Lung microvascular endothelial cell (primary cell): ENCODE measurements around the gene LRRC49. TPM values are rescaled to one million over a fixed set of nuclear protein-coding genes. Genes with fewer than 3 reads are reported as not detected.

Experiments used
- DNase-seq, 2 donors: peaks; one replicate each; pipeline versions ENCODE4 v3.0.0 to v3.0.0-alpha.2; 2010; ENCODE audit warnings: low read depth in 2 of 2
- total RNA-seq: library from RNA; depleted of rRNA; stranded (reverse); fragments of >200 nt; gene quantifications from 2 replicates; pipeline ENCODE4 v1.2.1, GENCODE V29; 2014

Gene LRRC49
- total RNA-seq, 1 donor from 2014 or later, result 3.0 TPM

GRCh38 chr15:71091601-71092000 is 199.0 kb downstream of the LRRC49 start:
- DNase-seq, result no peak

GRCh38 chr15:71092056-71092600 is 199.5 kb downstream of the LRRC49 start:
- no peak for DNase-seq

- DNase-seq, result peak; percentile 77 to 79
Observed at GRCh38 chr15:71093054-71094024, 200.7 kb downstream of the LRRC49 start.

- DNase-seq, result no peak
Observed at GRCh38 chr15:71094137-71094536, 201.5 kb downstream of the LRRC49 start.

GRCh38 chr15:71096676-71097075 is 204.1 kb downstream of the LRRC49 start:
- peak; percentile 13 to 78 for DNase-seq

- DNase-seq, result no peak
Observed at GRCh38 chr15:71097890-71098289, 205.3 kb downstream of the LRRC49 start.

GRCh38 chr15:71098920-71099319 is 206.3 kb downstream of the LRRC49 start:
- no peak for DNase-seq

Other genes starting within 250 kb of the LRRC49 start
- gene UACA, start 129.3 kb upstream of the LRRC49 start, total RNA-seq, result 102 and 189 TPM in 2 replicates
- gene LARP6, start 38.7 kb upstream of the LRRC49 start, total RNA-seq, result 7.1 and 11.8 TPM in 2 replicates
- 0.60 and 0.87 TPM in 2 replicates for gene THAP10, start 393 bp upstream of the LRRC49 start, total RNA-seq
- gene THSD4, start 222.6 kb downstream of the LRRC49 start, total RNA-seq, result 20.2 and 21.4 TPM in 2 replicates